GM10266 (cell line): Measurements from ENCODE around the gene RHOT2.
A peak's percentile ranks its signal among the peaks of the same experiment; 100 is the strongest.

Experiments
- DNase-seq: peaks from one replicate; pipeline ENCODE4 v3.0.0; 2012; ENCODE audit errors: extremely low spot score
- TF ChIP-seq, protein P1 (sequence below): IDR thresholded peaks from 2 replicates; pipeline ENCODE4 v1.5.1; 2012; ENCODE audit warnings: mild to moderate bottlenecking, low read depth; ENCODE audit not compliant: control insufficient read depth, insufficient read depth; ENCODE audit errors: missing control alignments

RHOT2 gene

DNA sequence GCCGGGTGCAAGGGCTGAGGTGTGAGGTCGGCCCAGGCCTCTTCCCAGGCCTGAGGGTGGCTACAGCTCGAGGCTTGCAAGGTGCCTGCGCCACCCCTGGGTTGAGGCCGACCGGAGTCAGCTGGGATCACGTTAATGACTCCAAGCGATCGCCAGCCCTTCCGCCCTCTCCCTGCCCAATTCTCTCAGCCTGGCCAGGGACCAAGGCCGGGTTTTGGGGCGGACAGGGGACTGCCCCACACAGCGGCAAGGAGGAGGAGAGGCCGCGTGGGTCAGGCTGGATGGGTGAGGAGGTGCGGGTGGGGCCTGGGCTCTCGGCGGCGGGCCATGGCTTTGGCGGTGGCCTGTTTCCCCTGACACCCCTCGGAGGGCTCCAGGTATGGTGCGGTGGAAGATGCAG lies 25.4 kb downstream of the RHOT2 start:
- no peak for DNase-seq
- TF ChIP-seq, protein P1, sequence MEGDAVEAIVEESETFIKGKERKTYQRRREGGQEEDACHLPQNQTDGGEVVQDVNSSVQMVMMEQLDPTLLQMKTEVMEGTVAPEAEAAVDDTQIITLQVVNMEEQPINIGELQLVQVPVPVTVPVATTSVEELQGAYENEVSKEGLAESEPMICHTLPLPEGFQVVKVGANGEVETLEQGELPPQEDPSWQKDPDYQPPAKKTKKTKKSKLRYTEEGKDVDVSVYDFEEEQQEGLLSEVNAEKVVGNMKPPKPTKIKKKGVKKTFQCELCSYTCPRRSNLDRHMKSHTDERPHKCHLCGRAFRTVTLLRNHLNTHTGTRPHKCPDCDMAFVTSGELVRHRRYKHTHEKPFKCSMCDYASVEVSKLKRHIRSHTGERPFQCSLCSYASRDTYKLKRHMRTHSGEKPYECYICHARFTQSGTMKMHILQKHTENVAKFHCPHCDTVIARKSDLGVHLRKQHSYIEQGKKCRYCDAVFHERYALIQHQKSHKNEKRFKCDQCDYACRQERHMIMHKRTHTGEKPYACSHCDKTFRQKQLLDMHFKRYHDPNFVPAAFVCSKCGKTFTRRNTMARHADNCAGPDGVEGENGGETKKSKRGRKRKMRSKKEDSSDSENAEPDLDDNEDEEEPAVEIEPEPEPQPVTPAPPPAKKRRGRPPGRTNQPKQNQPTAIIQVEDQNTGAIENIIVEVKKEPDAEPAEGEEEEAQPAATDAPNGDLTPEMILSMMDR, result no peak

DNA sequence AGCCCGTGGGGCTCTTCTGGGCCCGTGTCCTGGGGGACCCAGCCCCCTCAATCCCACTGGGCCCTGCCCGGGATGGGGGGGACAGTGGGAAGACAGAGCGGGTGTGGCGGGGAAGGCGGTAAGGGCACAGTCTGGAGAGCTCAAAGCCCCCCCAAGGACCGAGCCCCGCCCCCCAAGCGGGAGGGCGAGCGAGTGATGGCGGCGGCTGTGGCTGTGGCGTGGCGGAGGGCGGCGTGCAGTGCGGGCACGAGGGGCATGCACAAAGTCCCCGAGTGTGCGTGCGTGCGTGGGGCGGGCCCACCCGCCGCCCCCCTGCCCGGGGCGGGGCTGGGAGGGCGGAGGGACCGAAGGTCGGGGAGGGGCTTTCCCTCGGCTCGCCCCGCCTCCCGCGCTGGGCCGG lies 25.8 kb downstream of the RHOT2 start:
- TF ChIP-seq, protein P1, result no peak
- no peak for DNase-seq

DNA sequence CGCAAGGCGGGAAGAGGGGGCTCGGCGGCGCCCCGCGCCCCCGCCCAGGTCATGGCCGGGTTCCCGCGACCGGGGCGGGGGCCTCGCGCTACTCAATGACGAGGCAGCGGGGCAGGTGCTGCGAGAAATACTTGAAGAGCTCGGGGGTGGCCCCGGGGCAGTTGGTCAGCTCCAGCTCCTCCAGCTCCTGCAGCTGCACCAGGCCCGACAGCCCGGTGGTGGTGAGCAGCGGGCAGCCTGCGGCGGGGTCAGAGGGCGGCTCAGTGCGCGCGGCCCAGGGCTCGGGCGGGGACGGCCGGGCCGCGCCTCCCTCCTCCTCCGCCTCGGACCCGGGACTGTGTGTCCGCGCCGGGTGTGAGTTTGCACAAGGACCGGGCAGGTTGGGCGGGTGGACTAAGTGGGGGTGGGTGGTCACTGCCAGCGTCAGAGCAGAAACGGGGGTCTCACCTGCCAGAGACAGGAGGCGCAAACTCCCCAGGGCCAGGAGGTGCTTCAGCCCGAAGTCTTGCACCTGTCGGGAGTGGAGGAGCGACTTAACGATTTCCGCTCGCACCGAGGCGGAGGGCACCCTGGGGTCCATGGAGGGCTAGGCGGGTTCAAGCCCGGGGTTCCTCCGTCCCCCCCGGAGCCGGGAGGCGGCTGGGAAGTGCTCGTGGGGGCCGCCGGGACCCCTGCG lies 26.4 kb downstream of the RHOT2 start:
- DNase-seq, result no peak
- TF ChIP-seq, protein P1, result no peak

DNA sequence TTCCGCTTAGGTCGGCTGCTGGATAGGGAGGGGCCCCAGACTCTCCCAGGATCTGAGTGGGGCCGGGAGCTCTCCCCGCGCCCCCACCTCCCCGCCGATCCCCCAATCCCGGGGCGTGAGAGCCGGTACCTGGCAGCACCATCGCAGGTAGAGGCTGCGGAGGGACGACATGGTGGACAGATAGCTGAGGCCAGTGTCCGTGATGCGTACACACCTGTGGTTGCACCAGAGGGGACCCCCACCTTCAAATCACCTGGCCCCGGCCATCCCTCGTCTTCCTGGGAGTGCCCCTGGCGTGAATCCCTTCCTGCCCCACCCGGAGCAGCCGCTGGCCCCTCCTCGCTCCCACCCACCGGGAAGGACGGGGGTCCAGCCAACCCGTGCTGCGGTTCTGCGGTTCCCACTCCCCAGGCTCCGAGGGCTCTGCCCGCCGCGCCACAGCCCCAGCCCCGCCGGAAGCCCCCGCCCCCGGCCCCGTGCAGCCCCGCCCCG lies 27.0 kb downstream of the RHOT2 start:
- DNase-seq, result no peak
- TF ChIP-seq, protein P1, result no peak

DNA sequence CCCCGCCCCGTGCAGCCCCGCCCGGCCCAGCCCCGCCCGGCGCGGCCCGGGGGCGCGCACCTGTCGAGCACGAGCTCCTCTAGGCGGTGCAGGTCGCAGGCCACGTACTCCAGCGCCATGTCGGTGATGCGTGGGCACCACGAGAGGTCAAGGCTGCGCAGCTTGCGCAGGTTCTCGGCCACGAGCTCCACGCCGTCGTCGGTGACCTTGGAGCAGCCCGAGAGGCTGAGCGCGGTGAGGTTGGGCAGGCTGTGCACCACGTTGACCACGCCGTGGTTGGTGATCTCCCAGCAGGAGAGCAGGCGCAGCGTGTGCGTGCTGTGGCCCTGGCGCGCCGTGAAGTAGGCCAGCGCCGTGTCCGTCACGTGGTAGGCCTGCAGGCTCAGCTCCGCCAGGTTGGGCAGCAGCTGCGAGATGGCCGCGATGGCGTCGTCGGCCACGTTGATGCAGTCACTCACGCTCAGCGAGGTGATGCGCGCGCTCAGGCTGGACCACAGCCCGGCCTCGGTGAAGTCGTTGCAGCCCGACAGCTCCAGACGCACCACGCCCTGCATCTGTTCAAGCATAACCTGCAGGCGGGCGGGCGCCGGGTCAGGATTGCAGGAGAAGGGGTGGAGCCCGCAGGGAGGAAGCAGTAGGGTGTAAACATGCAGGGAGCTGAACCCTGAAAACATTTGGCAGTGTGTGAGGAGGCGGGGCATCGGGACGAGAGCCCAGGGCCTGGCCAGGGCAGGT lies 27.6 kb downstream of the RHOT2 start:
- peak; percentile 90 for DNase-seq
- TF ChIP-seq, protein P1, result no peak

DNA sequence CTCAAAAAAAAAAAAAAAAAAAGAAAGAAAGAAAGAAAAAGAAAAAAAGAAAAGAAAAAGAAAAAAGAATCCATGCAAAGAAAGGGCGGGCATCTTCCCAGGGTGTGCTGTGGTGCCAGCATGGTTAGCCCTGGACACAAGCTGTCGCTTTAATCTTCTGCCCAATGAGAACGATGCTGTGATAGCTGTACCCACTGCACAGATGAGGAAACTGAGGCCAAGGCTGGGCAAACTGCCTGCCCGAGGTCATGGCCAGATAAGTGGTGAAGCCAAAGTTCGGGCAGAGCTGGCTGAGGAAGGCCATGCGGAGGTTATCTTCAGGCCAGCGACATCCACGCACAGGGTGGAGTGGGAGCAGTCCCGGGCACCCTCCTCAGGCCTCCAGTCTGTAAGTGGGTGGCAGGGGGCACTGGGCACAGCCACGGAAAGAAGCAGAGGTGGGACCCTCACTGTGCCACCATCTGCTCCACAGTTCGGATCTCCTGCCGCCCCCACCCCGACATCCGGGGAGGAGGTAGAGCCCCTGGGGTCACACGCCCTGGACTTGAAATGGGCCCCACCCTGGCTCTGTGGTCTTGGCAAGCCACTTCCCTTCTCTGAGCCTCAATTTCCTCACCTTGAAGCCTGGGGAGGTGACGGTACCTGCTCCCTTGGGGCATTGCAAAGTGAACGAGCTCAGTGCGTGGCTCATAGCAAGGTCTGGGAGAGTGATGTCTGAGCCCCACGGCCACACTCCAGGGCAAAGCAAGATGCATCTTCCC lies 31.2 kb downstream of the RHOT2 start:
- DNase-seq, result no peak
- TF ChIP-seq, protein P1, result no peak
